ENCODE results near the gene CPLANE1. TPM values are rescaled to one million over a fixed set of nuclear protein-coding genes. Genes with fewer than 3 reads are reported as not detected.
"Not testable (repeated sequence)": the region's sequence is repeated elsewhere in the genome, so short reads cannot be mapped to it uniquely, and the experiment has no call there.

Gene CPLANE1
- total RNA-seq, 2 donors from 2014 or later, result 5.9 to 9.0 TPM

DNA sequence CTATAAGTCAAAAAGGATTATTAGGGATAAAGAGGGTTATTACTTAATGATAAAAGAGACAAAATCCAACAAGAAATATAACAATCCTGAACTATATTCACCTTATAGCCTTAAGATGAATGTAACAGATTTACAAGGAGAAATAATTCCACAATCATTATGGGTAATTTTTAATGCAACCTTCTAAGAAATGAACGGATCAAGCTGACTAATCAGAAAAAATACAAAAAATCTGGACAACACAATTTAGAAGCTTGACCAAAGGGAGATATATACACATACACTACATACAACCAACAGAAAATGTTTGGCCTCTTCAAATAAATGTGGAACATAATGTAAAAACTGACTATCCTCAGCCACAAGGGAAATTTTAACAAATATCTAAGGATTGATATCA, 102.3 kb downstream of the CPLANE1 start:
- Mint-ChIP-seq H3K36me3 (ENCODE audit: insufficient read depth in 2 of 2) (peaks cover 6 to 12% of the 10 kb centered on the region in 2 donors), H3K4me3 (no peak overlapping the region), H3K27ac (no peak overlapping the region), H3K4me1 (ENCODE audit: low read depth) (no peaks in the 10 kb centered on the region), H3K9me3 (peaks cover 5 to 6% of the 10 kb centered on the region in 2 donors), H3K27me3 (ENCODE audit: low read depth) (no peaks in the 10 kb centered on the region)
- DNase-seq, result no peak
- no peak for ATAC-seq (replicated peaks in 1 of 2)

DNA sequence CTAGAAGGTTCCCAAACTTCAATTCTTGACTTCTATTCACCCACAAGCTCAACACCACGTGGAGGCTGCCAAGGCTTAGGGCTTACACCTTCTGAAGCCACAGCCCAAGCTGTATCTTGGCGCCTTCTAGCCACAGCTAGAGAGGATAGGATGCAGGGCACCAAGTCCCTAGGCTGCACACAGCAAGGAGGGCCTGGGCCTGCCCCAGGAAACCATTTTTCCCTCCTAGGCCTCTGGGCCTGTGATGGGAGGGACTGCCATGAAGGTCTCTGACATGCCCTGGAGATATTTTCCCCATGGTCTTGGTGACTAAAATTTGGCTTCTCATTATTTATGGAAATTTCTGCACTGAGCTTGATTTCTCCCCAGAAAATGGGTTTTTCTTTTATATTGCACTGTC, 112.5 kb downstream of the CPLANE1 start:
- Mint-ChIP-seq H3K9me3 (peaks cover 12 to 14% of the 10 kb centered on the region in 2 donors), H3K4me1 (ENCODE audit: low read depth) (no peaks in the 10 kb centered on the region), H3K27ac (no peak overlapping the region), H3K4me3 (no peak overlapping the region), H3K36me3 (ENCODE audit: insufficient read depth in 2 of 2) (peaks cover 20 to 28% of the 10 kb centered on the region in 2 donors), H3K27me3 (ENCODE audit: low read depth) (no peaks in the 10 kb centered on the region)
- no peak for ATAC-seq (replicated peaks in 1 of 2)
- DNase-seq, result no peak

DNA sequence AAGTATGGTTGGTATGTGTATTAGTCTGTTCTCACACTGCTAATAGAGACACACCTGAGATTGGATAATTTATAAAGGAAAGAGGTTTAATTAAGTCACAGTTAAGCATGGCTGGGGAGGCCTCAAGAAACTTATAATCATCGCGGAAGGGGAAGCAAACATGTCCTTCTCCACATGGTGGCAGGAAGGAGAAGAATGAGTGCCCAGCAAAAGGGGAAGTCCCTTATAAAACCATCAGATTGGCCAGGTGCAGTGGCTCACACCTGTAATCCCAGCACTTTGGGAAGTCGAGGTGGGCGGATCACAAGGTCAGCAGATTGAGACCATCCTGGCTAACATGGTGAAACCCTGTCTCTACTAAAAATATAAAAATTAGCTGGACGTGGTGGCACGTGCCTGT, 113.9 kb downstream of the CPLANE1 start:
- H3K4me1 Mint-ChIP-seq (ENCODE audit: low read depth); DNase-seq; ATAC-seq (replicated peaks in 1 of 2); H3K27ac Mint-ChIP-seq; H3K27me3 Mint-ChIP-seq (ENCODE audit: low read depth); H3K4me3 Mint-ChIP-seq: not testable (repeated sequence)
- H3K9me3 Mint-ChIP-seq, result peaks cover 12 to 14% of the 10 kb centered on the region in 2 donors
- H3K36me3 Mint-ChIP-seq (ENCODE audit: insufficient read depth in 2 of 2), result peaks cover 20 to 28% of the 10 kb centered on the region in 2 donors

DNA sequence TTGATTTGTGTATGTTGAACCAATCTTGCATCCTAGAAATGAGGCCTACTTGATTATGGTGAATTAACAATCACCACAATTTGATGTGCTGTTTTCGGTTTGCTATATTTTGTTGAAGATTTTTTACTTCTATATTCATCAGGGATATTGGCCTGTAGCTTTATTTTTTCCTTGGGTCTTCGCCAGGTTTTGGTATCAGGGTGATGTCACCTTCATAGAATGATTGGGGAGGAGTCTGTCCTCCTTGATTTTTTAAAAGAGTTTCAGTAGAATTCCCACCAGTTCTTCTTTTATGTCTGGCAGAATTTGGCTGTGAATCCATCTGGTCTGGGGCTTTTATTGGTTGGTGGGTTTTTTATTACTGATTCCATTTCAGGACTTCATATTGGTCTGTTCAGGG, 115.2 kb downstream of the CPLANE1 start:
- Mint-ChIP-seq H3K4me1 (ENCODE audit: low read depth) (no peaks in the 10 kb centered on the region), H3K9me3 (peaks cover 12 to 17% of the 10 kb centered on the region in 2 donors), H3K27ac (no peak overlapping the region), H3K36me3 (ENCODE audit: insufficient read depth in 2 of 2) (peaks cover 23 to 28% of the 10 kb centered on the region in 2 donors), H3K4me3 (no peak overlapping the region), H3K27me3 (ENCODE audit: low read depth) (no peaks in the 10 kb centered on the region)
- DNase-seq (no peak), ATAC-seq (replicated peaks in 1 of 2) (no peak)

DNA sequence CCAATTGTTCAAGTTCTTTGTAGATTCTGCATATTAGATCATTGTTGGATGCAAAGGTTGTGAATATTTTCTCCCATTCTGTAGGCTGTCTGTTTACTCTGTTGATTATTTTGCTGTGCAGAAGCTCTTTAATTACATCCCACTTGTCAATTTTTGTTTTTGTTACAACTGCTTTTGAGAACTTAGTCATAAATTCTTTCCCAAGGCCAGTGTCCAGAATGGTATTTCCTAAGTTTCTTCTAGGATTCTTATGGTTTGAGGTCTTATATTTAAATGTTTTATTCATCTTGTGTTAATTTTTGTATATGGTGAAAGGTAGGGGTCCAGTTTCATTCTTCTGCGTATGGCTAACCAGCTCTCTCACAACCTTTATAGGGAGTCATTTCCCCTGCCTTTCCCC, 116.5 kb downstream of the CPLANE1 start:
- Mint-ChIP-seq H3K4me1 (ENCODE audit: low read depth) (no peaks in the 10 kb centered on the region), H3K36me3 (ENCODE audit: insufficient read depth in 2 of 2) (peaks cover 20 to 22% of the 10 kb centered on the region in 2 donors), H3K9me3 (peaks cover 12 to 15% of the 10 kb centered on the region in 2 donors), H3K4me3 (no peak overlapping the region), H3K27me3 (ENCODE audit: low read depth) (no peaks in the 10 kb centered on the region), H3K27ac (no peak overlapping the region)
- DNase-seq (no peak), ATAC-seq (replicated peaks in 1 of 2) (no peak)

DNA sequence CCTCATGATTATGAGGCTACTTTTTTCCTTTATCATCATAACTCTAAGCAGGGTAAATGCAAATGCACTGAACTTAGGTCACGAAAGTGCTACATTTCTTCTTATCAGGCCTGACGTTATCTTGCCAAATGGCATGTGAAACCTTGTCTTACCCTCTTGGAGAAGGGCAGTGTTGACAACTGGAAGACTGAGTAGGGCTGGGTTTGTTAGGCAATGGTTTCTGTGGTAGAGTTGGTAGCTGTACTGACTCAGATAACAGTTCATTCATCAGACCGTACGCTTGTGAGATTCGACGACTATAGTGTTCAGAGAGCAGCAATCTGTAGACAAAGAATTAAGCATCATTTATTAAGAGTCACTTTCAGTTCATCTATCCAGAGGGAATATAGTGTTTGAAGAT, 127.7 kb downstream of the CPLANE1 start:
- H3K27me3 Mint-ChIP-seq (ENCODE audit: low read depth), result no peaks in the 10 kb centered on the region
- DNase-seq, result no peak
- H3K9me3 Mint-ChIP-seq, result no peaks in the 10 kb centered on the region
- H3K4me1 Mint-ChIP-seq (ENCODE audit: low read depth), result peaks cover 10% of the 10 kb centered on the region
- no peak overlapping the region for H3K27ac Mint-ChIP-seq
- H3K36me3 Mint-ChIP-seq (ENCODE audit: insufficient read depth in 2 of 2), result no peaks in the 10 kb centered on the region
- ATAC-seq (replicated peaks in 1 of 2), result peak in 1 of 2 donors; percentile 55
- no peak overlapping the region for H3K4me3 Mint-ChIP-seq

DNA sequence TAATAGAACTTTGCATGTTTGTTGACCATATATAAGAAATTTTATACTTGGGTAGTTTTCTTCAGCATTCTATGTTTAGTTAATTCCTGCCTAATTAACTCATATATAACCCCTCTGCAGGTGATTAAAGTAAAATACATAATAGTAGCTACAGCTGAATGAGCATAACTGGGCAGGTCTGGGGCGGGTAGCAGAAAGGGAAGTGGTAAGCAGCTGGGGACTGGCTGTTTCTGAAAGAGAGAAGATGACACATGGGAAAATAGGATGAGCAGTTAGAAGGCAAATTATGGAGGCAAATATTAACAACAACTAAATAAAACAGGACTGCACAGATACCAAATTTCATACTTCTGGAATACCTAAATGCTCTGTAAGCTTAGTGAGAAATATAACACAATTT, 128.1 kb downstream of the CPLANE1 start:
- H3K4me1 Mint-ChIP-seq (ENCODE audit: low read depth), result peaks cover 10% of the 10 kb centered on the region
- H3K27me3 Mint-ChIP-seq (ENCODE audit: low read depth), result no peaks in the 10 kb centered on the region
- DNase-seq, result no peak
- no peak overlapping the region for H3K27ac Mint-ChIP-seq
- H3K4me3 Mint-ChIP-seq, result no peak overlapping the region
- no peaks in the 10 kb centered on the region for H3K9me3 Mint-ChIP-seq
- no peak for ATAC-seq (replicated peaks in 1 of 2)
- H3K36me3 Mint-ChIP-seq (ENCODE audit: insufficient read depth in 2 of 2), result no peaks in the 10 kb centered on the region

DNA sequence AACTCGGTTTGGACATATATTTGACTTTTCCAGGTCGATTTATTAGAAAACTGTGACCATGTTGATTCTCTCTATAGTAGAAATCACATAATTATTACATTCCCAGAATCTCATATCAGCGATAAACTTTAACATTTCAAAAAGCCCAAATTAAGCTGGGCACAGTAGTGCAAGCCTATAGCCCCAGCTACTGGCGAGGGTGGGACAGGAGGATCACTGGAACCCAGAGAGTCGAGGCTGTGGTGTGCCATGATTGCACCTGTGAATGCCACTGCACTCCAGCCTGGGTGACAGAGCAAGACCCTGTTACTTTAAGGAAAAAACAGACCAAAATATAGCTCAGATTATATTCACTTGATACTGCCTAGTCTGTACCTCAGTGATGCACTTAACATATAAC, 128.9 kb downstream of the CPLANE1 start:
- Mint-ChIP-seq H3K27ac (no peak overlapping the region), H3K36me3 (ENCODE audit: insufficient read depth in 2 of 2) (no peaks in the 10 kb centered on the region), H3K4me3 (no peak overlapping the region), H3K27me3 (ENCODE audit: low read depth) (no peaks in the 10 kb centered on the region), H3K4me1 (ENCODE audit: low read depth) (peaks cover 10% of the 10 kb centered on the region), H3K9me3 (no peaks in the 10 kb centered on the region)
- DNase-seq (peak in 1 of 2 donors; percentile 3), ATAC-seq (replicated peaks in 1 of 2) (no peak)

DNA sequence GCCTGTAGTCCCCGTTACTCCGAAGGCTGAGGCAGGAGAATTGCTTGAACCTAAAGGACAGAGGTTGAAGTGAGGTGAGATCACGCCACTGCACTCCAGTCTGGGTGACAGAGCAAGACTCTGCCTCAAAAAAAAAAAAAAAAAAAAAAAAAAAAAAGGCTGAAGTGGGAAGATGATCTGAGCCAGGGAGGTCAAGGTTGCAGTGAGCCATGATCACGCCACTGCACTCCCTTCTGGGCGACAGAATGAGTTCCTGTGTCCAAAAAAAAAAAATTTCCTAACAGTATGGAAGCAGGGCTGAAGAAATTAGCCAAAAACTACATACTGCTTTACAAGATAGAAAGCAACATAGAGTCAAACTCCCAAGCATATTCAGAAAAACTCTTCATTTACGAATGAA, 132.8 kb downstream of the CPLANE1 start:
- H3K9me3 Mint-ChIP-seq, result peaks cover 3 to 5% of the 10 kb centered on the region in 2 donors
- DNase-seq, result no peak
- peaks cover 9 to 18% of the 10 kb centered on the region in 2 donors for H3K36me3 Mint-ChIP-seq (ENCODE audit: insufficient read depth in 2 of 2)
- no peak overlapping the region for H3K27ac Mint-ChIP-seq
- H3K4me1 Mint-ChIP-seq (ENCODE audit: low read depth), result peaks cover 28% of the 10 kb centered on the region
- ATAC-seq (replicated peaks in 1 of 2), result no peak
- no peaks in the 10 kb centered on the region for H3K27me3 Mint-ChIP-seq (ENCODE audit: low read depth)
- H3K4me3 Mint-ChIP-seq, result no peak overlapping the region

DNA sequence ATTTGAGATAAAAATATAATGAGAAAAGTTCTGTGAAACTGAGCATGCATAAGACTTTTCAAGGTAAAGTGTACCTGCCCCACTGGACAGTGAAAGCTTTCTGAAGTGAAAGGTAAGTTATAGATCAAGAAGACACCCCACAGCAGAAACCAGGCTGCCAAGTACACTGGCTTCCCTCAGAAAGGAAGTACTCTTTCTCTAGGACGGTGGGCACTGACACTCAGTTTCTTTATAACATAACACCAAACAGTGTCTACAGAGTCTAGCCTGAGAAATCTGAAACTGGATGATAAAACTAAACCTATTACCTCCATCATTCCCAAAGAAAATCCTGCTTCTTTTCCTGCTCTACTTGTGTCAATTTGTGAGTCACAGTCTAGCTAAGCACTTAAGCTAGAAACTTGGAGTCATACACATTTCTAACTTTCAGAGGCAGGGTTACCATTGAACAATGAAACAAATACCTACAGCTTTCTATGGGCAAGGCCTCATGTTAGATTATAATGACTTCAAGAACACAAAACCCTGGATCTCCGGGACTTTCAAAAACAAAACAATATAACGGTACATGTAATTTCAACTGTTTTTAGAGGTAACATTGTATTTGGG, 136.7 kb downstream of the CPLANE1 start:
- H3K9me3 Mint-ChIP-seq, result peaks cover 3 to 5% of the 10 kb centered on the region in 2 donors
- H3K36me3 Mint-ChIP-seq (ENCODE audit: insufficient read depth in 2 of 2), result peaks cover 12 to 25% of the 10 kb centered on the region in 2 donors
- ATAC-seq (replicated peaks in 1 of 2) (peak; percentile 36 to 39), DNase-seq (no peak)
- H3K27me3 Mint-ChIP-seq (ENCODE audit: low read depth), result peaks cover 17% of the 10 kb centered on the region
- peak overlapping the region; percentile 54 to 74 for H3K4me3 Mint-ChIP-seq
- H3K4me1 Mint-ChIP-seq (ENCODE audit: low read depth), result peaks cover 42% of the 10 kb centered on the region
- H3K27ac Mint-ChIP-seq, result peak overlapping the region; percentile 14

DNA sequence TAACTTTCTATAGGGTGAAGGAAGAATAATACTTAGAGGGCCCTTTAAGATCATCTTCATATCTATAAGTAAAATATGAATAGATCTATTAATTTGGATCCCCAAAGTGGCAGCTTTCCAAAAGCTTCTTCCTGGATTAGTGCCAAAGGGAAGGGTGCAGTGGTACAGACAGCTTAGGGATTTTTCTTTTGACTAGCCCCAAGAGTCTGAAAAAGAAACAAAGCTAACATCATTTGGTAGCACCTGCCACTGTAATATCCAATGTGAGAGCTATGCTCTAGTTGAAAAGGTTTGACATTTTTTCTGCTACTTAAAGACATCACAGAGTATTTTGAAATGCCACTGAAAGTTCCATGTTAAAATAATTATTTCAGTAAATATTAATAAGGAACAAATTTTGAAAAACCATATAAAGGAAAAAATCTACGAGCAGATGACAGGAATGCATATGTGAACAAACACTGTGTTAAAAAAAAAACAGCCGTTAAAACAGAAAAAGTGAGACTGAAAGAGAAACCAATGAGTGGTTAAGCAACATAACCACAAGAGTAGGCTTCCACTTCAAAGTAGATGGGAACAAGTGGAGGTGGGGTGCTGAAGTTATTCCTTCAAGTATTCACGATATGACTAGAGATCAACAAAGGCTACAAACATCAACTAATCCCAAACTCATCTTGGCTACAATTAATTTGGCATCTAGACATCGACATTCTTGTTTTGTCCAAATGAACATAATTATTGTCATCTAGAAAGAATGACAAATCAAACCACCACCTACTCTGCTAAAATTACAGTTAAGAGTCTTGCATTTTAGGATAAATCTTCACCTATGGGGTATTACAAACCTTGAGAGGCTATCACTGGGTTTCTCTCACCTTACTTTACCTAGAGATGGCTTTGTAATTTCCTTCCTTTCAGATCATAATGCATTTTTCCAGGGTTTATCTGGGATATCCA, 137.5 kb downstream of the CPLANE1 start:
- Mint-ChIP-seq H3K4me3 (peak overlapping the region; percentile 54 to 74), H3K27ac (peak overlapping the region; percentile 14), H3K36me3 (ENCODE audit: insufficient read depth in 2 of 2) (peaks cover 12 to 26% of the 10 kb centered on the region in 2 donors), H3K27me3 (ENCODE audit: low read depth) (peaks cover 17% of the 10 kb centered on the region), H3K9me3 (peaks cover 3 to 5% of the 10 kb centered on the region in 2 donors), H3K4me1 (ENCODE audit: low read depth) (peaks cover 42% of the 10 kb centered on the region)
- peak; percentile 25 to 35 for DNase-seq
- ATAC-seq (replicated peaks in 1 of 2), result peak; percentile 83 to 87

DNA sequence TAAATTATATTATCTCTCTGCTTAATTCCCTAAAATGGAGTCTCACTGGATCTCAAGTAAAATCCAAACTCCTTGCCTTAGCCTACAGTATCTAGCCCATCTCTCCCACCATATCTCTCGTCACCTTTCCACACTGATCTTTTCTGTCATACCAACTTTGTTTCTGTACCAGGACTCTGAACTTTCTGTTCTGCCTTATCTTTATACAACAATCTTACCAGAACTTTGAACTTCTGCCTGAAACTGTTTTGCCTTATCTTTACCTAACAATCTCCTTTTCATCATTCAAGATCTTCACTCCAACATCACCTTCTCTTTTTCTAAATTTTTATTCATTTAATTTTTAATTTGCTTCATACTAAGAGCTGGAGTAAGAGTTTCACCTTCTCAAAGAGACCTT, 139.0 kb downstream of the CPLANE1 start:
- Mint-ChIP-seq H3K27ac (no peak overlapping the region), H3K27me3 (ENCODE audit: low read depth) (peaks cover 17% of the 10 kb centered on the region), H3K4me1 (ENCODE audit: low read depth) (peaks cover 42% of the 10 kb centered on the region), H3K36me3 (ENCODE audit: insufficient read depth in 2 of 2) (peaks cover 12 to 26% of the 10 kb centered on the region in 2 donors), H3K9me3 (peaks cover 3 to 5% of the 10 kb centered on the region in 2 donors), H3K4me3 (peak overlapping the region in 1 of 2 donors; percentile 0)
- DNase-seq, result no peak
- ATAC-seq (replicated peaks in 1 of 2), result no peak

DNA sequence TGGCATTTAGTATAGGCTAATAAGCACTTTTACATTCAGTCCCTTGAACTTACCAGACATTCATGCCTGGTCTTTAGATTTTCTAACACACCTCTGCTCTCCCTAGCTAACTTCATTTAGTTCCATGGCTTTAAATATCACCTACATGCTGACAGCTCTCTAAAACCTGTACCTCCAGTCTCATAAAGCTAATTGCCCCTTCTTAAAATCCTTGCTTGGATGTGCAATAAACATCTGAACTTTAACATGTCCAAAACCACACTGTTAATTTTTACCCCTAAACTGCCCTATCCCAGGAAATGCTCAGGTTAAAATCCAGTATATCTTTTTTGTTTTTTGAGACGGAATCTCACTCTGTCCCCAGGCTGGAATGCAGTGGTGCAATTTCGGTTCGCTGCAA, 139.8 kb downstream of the CPLANE1 start:
- H3K4me1 Mint-ChIP-seq (ENCODE audit: low read depth), result peaks cover 42% of the 10 kb centered on the region
- peaks cover 12 to 25% of the 10 kb centered on the region in 2 donors for H3K36me3 Mint-ChIP-seq (ENCODE audit: insufficient read depth in 2 of 2)
- H3K27ac Mint-ChIP-seq, result no peak overlapping the region
- ATAC-seq (replicated peaks in 1 of 2), result no peak
- DNase-seq, result no peak
- peaks cover 17% of the 10 kb centered on the region for H3K27me3 Mint-ChIP-seq (ENCODE audit: low read depth)
- H3K9me3 Mint-ChIP-seq, result peaks cover 3 to 5% of the 10 kb centered on the region in 2 donors
- no peak overlapping the region for H3K4me3 Mint-ChIP-seq

Measured in activated T-cell treated with anti-CD3 and anti-CD28 coated beads, Interleukin-2, amount 50 U/mL, for 72 hours (primary cell).